ENCODE data around the gene ASCL5. TPM values are rescaled to one million over a fixed set of nuclear protein-coding genes. Genes with fewer than 3 reads are reported as not detected.

ASCL5 gene
- total and polyA plus RNA-seq, 9 of the 15 experiments (the other 6 are each of a cell fraction or from before 2014, with no cell fraction given), result 0.09 TPM; not detected in 8

GRCh38 chr1:201104141-201104540, 22.8 kb downstream of the ASCL5 start (continued):
- TF ChIP-seq PBX2 (CRISPR knock-in tag; IDR thresholded peaks at IDR 0.05; ENCODE audit: low read depth) (no peak), PBX2 (tag; conservative IDR thresholded peaks at IDR 0.05; ENCODE audit: low read depth) (no peak), POU5F1 (IDR thresholded peaks at IDR 0.05; ENCODE audit: borderline replicate concordance, low read depth, low read length, partially characterized antibody) (no peak), PRDM10 (IDR thresholded peaks at IDR 0.05; ENCODE audit: partially characterized antibody) (no peak), BRF1 (IDR thresholded peaks at IDR 0.05; ENCODE audit: borderline replicate concordance, extremely low read depth, insufficient read length) (no peak), ZNF518B (CRISPR knock-in tag; IDR thresholded peaks at IDR 0.05) (no peak), IFI16 (CRISPR knock-in tag; IDR thresholded peaks at IDR 0.05) (no peak), SRSF9 (IDR thresholded peaks at IDR 0.05; ENCODE audit: borderline replicate concordance, low read depth, low read length) (no peak)

All from K562 (cell line).